GM19025 (cell line): Measurements from ENCODE around the gene NAIP.
"Not testable (repeated sequence)": the region's sequence is repeated elsewhere in the genome, so short reads cannot be mapped to it uniquely, and the experiment has no call there.

Source experiments
- ATAC-seq: cut with Tn5 transposase; IDR thresholded peaks from one replicate; pipeline ENCODE4 v1.9.1; 2021; ENCODE audit warnings: mild to moderate bottlenecking, low read depth, moderate library complexity; ENCODE audit not compliant: unreplicated experiment

NAIP gene

DNA sequence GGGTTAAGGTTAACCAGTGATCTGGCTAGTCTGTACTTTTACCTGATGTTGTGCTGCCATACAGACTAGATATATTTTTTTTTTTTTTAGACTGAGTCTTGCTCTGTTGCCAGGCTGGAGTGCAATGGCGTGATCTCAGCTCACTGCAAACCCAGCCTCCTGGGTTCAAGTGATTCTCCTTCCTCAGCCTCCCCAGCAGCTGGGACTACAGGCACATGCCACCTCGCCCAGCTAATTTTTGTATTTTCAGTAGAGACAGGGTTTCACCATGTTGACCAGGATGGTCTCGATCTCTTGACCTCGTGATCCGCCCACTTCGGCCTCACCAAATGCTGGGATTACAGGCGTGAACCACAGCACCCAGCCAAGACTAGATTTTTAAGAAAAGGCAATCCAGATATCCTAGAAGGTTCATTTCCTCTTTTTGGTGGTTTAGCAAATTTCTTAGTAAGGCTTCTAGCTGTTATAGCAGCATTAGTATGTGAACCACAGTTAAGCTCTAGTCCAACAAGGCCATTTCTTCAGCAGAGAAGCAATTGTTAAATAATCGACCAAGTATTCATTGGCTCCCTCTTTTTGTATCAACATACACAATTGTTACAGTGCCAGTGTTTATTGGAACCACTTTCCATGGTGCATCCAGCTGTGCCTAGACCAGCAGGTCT, at the start of gene NAIP:
Gene NAIP, minus strand, starts transcription at position 51 of the 665 bp plus-strand sequence. CDS start 12,424 bp downstream, outside the sequence.
- not testable (repeated sequence) for ATAC-seq

DNA sequence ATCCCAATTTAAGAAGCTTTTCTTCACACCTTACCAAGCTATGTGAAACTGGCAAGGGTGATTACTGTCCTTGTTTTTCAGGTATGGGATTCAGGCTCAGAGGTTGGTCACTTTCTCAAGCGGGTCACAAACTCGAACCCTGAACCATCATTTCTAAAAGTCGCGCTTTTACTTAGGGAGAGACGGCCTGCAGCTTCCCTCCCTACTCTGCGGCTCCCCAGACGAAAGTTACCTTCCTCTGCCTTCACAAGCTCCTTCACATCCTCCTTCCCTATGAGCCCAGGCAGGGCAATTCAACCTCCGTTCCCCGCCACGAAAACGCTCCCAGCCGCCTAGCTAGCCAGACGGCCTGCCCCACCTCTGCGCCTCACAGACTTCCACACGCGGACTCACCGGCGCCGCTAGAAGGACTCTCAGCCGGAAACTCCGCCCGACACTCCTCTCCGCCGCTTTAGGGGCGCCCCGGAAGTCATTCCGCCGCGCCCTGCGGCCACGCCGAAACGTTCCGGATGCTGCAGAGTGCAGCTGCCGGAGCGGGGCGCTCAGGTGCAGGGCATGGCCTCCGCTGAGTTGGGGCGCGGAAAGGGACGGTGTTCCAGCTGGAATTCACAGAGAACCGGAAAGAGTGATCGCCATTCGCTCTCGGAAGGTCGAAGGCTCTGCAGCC, 42.3 kb upstream of the NAIP start, which contains the start of gene GTF2H2:
Gene GTF2H2, minus strand, starts transcription at position 415 of the 667 bp plus-strand sequence. CDS start 4,913 bp downstream, outside the sequence.
- peak; percentile 99 for ATAC-seq

DNA sequence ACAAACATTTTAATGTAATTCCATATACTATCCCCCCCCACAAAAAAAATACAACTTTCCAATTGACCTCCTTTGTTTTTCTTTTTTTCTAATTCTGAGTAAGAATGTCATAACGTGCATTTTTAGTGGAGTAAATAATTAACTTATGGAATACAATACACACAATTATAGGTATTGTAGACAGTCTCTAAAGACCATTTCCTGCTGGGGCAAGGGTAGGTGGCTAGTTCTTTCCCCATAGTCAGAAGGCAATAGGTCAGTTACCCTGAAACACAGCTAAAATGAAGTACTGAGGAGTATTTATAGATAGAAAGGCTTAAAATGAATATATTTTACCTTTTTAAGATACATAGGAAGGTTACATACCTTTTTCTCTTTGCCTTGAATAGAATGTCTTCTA, 36.2 kb upstream of the NAIP start:
- ATAC-seq = not testable (repeated sequence)

- not testable (repeated sequence) for ATAC-seq
Measured at GRCh38 chr5:71059426-71059825, 34.3 kb upstream of the NAIP start.

- not testable (repeated sequence) for ATAC-seq
Measured at GRCh38 chr5:71044808-71045207, 19.7 kb upstream of the NAIP start.

- not testable (repeated sequence) for ATAC-seq
Measured at GRCh38 chr5:71044128-71044527, 19.0 kb upstream of the NAIP start.

DNA sequence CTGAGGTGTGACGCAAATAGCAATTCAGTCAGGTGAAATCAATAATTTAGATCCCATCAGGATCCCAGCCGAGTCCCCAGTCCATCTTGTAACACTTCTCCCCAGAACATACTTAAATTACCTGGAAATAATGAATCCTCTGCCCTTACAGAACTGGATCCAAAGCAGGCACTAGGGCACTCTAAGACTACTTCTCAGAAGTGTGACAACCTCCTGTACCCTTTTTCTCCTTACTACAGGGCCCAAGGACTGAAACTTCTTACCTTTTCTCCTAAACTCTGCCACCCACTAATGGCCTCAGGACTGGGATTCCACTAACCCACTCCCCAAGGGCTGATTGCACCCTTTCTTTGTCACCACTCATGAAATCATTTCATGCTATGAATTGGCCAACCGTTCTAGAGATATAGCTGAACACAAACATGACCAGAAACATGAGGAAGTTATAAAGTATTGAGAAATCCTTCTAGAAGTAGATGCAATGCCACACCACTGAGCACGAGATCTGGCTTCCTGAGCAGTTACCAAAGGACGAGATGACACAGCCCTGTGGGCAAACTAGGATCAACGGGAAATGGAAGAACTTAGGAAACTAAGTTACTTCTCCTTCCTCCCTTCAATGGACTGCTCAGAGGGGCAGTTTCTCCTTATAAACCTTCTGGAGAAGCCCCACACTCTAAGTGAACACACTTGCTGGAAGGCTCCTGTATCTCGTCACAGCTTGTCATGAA, 6.1 kb upstream of the NAIP start:
- ATAC-seq = not testable (repeated sequence)

GRCh38 chr5:71020643-71021042, 4.5 kb downstream of the NAIP start:
- ATAC-seq = not testable (repeated sequence)

- not testable (repeated sequence) for ATAC-seq
Measured at GRCh38 chr5:71018376-71019005, 6.6 kb downstream of the NAIP start.

- no peak for ATAC-seq
Measured at GRCh38 chr5:71014176-71014575, 11.0 kb downstream of the NAIP start.

DNA sequence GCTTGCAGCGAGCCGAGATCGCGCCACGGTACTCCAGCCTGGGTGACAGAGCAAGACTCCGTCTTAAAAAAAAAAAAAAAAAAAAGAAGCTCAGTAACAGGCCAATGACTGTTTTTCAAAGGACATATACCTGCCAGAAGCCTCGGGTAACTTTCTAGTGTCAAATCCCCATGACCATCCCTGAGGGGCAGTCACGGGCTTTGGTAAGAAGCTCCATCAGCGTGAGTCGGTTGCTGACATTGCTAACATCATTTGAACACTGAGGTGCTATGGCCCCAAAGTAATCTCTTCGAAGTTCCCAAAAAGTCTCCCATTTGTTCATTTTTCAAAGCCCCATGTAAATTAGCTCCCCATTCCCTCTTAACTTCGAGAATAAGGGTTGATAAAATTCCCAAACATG, 11.6 kb downstream of the NAIP start:
- no peak for ATAC-seq

DNA sequence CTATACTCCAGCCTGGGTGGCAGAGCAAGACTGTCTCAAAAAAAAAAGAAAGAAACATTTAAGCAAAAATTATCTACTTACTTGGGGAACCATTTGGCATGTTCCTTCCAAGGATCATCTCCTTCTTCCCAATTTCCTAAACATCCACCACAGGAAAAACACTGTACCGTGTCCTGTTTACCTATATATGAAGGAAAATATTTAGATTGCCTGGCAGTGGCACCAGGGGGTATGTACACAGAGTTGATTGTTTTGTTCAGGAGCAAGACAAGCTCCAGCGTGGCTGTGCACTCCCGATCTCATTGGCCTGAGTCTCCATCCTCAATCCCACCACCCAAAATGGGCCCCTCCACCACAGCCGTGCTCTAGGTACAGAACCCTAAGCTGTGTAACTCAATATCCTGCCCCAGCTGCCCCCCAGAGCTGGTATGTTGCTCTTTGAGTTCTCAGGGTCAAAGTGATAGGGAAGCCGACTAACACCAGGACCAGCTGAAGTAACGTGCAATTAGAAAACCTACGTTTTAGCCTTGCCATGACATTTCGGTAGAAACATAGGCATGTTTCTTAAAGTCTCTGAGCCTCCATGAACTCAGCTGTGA, 13.8 kb downstream of the NAIP start:
- ATAC-seq = no peak

DNA sequence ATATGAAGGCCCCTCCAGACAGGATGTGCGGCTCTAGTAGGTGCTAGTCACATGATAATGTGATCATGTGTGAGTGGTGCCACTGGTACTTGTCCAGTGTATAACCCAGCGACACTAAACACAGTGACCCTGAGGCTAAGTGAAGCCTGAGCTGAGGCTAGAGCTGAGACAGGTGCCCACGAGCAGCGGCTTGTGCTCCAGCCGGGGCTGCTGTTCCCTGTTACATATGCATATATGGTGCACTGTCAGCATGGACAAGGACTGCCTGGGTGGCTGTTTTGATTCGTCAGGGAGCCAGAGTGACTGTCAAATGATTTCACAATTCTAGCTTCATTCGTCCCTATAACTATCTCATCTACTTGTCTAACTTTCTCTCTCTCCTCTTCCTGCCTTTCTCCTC, 18.2 kb downstream of the NAIP start:
- ATAC-seq = not testable (repeated sequence)

DNA sequence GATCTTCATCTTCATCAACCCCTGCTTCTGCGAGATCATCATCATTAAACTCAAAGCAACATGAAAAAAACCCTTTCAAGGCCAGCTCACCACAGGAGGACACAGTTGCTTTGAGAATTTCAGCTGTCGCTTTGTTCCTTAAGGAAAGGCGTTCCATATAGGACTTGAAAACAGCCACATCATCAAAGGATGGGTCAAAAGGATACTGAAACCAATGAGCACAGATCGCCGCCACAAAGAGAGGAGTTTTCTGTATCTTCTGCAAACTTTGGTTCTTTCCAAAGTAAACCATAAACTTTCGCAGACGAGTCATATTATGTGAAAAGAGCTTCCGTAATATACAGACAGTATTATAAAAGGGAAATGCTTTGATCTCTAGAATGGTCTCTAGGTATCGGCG, 40.3 kb downstream of the NAIP start:
- not testable (repeated sequence) for ATAC-seq

DNA sequence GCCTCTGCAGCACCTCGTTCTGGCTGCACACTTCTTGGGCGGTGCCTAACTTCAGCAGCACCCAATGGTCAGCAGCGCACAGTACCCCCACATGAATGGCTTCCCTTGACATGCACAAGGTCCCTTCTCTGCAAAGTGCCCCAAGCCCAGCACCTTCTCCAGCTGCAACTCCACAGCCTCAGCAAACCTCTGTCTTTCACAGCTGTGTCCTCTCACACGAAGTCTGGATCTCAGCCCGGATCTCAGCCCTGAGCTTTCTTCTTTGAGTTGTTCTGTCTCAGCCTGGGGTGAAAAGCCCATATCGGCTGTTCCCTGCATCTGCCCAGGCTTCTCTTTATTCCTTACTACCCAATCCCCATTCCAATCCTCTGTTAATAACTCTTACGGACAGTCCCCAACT, 57.9 kb downstream of the NAIP start:
- ATAC-seq = not testable (repeated sequence)

DNA sequence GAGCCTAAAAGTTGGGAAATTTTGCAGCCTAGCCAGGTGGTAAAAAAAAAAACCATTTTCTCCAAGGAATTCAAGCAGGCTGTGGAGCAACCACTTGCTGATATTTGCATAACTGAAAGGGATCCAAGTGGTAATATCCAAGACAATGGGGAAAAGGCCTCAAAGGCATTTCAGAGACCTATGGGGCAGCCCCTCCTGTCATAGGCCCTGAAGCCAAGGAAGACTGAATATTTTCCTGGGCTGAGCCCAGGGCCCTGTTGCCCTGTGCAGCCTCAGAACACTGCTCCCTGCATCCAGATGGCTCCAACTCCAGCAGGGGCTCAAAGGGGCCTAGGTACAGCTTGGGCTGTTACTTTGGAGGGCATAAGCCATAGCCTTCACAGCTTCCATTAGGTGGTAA, 60.6 kb downstream of the NAIP start:
- not testable (repeated sequence) for ATAC-seq

DNA sequence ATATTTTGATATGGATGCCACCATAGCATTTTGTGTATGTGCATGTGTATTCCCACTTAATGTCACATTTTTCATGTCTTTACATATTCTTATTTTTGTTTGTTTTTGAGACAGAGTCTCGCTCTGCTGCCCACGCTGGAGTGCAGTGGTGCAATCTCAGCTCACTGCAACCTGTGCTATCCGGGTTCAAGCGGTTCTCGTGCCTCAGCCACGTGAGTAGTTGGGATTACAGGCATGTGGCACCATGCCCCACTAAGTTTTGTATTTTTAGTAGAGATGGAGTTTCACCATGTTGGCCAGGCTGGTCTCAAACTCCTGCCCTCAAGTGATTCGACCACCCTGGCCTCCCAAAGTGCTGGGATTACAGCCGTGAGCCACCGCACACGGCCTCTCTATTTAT, 72.1 kb downstream of the NAIP start:
- not testable (repeated sequence) for ATAC-seq

DNA sequence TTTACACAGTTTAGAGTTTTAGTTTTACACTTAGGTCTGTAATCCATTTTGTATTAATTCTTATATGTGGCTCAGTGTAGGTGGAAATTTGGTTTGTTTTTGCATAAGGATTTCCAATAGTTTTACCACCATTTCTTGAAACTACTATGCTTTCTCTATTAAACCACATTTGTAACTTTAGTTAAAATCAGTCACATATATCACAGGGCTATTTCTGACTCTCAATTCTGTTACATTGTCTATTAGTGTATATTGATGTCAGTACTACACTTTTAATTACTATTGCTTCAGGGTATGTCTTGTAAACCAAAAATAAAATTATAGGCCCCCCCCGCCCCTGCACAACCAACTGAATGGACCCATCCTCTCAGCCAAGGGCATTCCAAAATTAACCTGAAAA, 92.6 kb downstream of the NAIP start:
- ATAC-seq = not testable (repeated sequence)

- not testable (repeated sequence) for ATAC-seq
Measured at GRCh38 chr5:70931709-70932368, 93.3 kb downstream of the NAIP start.

- not testable (repeated sequence) for ATAC-seq
Measured at GRCh38 chr5:70925211-70925562, 100.0 kb downstream of the NAIP start.
